H1 (cell line): ENCODE data around the gene KIF1C. TPM values are rescaled to one million over a fixed set of nuclear protein-coding genes. Genes with fewer than 3 reads are reported as not detected.

Source experiments
- CTCF ChIP-seq, 3 experiments: IDR thresholded peaks; 1 replicate in 2 of 3; 2 replicates in 1 of 3; pipeline versions ENCODE4 v1.5.1 to v1.6.1; 2011; ENCODE audit warnings: low read length in 3 of 3, mild to moderate bottlenecking in 3 of 3, inconsistent platforms in 2 of 3, low read depth in 1 of 3, moderate library complexity in 1 of 3; ENCODE audit not compliant: insufficient read depth in 1 of 3; ENCODE audit errors: control extremely low read depth in 1 of 3
- SAP30 ChIP-seq: fragments of 300-600 bp; sonication (generic); IDR thresholded peaks from 2 replicates; pipeline ENCODE4 v1.7.1; 2012; ENCODE audit warnings: low read length, moderate library complexity, mild to moderate bottlenecking, inconsistent platforms; ENCODE audit not compliant: insufficient read depth, insufficient replicate concordance
- SIX5 ChIP-seq: IDR thresholded peaks from 2 replicates; pipeline ENCODE4 v1.6.1; 2011; ENCODE audit warnings: mild to moderate bottlenecking, low read depth, low read length
- SP1 ChIP-seq: IDR thresholded peaks from 2 replicates; pipeline ENCODE4 v1.6.1; 2011; ENCODE audit warnings: low read depth, low read length
- TCF12 ChIP-seq: IDR thresholded peaks from 2 replicates; pipeline ENCODE4 v1.6.1; 2011; ENCODE audit warnings: low read depth, mild to moderate bottlenecking, low read length
- polyA plus RNA-seq, 7 experiments: library from polyadenylated mRNA; depleted of rRNA in 3 of 7; stranded (reverse) in 5 of 7; unstranded in 2 of 7; fragments of >200 nt in 5 of 7; fragments of 200-250 nt in 2 of 7; gene quantifications; 1 replicate in 5 of 7; 2 replicates in 1 of 7; 4 replicates in 1 of 7; pipeline versions ENCODE4 v1.2.1 to v1.2.3, GENCODE V29; 2011 to 2013; ENCODE audit warnings: missing spikeins in 2 of 7, mixed read lengths in 2 of 7
- total RNA-seq: library from RNA; stranded (reverse); fragmentation: NEBNext Ultra II Directional; extraction: Animal tissue kit (Norgen Biotek cat#: 25700); gene quantifications from 2 replicates; pipeline ENCODE4 v1.2.1, GENCODE V29; 2021
- TF ChIP-seq, protein P1 (sequence below): fragments of 300-600 bp; sonication (generic); IDR thresholded peaks from 2 replicates; pipeline ENCODE4 v1.7.1; 2012; ENCODE audit warnings: low read length, moderate library complexity, mild to moderate bottlenecking, inconsistent platforms; ENCODE audit not compliant: insufficient replicate concordance

The KIF1C gene
- total and polyA plus RNA-seq, 2 of the 8 experiments (the other 6 are each of a cell fraction or from before 2014, with no cell fraction given), result 14.3 to 114 TPM

GRCh38 chr17:5027916-5028315 lies 30.2 kb downstream of the KIF1C start (continued):
- TF ChIP-seq, protein P1, sequence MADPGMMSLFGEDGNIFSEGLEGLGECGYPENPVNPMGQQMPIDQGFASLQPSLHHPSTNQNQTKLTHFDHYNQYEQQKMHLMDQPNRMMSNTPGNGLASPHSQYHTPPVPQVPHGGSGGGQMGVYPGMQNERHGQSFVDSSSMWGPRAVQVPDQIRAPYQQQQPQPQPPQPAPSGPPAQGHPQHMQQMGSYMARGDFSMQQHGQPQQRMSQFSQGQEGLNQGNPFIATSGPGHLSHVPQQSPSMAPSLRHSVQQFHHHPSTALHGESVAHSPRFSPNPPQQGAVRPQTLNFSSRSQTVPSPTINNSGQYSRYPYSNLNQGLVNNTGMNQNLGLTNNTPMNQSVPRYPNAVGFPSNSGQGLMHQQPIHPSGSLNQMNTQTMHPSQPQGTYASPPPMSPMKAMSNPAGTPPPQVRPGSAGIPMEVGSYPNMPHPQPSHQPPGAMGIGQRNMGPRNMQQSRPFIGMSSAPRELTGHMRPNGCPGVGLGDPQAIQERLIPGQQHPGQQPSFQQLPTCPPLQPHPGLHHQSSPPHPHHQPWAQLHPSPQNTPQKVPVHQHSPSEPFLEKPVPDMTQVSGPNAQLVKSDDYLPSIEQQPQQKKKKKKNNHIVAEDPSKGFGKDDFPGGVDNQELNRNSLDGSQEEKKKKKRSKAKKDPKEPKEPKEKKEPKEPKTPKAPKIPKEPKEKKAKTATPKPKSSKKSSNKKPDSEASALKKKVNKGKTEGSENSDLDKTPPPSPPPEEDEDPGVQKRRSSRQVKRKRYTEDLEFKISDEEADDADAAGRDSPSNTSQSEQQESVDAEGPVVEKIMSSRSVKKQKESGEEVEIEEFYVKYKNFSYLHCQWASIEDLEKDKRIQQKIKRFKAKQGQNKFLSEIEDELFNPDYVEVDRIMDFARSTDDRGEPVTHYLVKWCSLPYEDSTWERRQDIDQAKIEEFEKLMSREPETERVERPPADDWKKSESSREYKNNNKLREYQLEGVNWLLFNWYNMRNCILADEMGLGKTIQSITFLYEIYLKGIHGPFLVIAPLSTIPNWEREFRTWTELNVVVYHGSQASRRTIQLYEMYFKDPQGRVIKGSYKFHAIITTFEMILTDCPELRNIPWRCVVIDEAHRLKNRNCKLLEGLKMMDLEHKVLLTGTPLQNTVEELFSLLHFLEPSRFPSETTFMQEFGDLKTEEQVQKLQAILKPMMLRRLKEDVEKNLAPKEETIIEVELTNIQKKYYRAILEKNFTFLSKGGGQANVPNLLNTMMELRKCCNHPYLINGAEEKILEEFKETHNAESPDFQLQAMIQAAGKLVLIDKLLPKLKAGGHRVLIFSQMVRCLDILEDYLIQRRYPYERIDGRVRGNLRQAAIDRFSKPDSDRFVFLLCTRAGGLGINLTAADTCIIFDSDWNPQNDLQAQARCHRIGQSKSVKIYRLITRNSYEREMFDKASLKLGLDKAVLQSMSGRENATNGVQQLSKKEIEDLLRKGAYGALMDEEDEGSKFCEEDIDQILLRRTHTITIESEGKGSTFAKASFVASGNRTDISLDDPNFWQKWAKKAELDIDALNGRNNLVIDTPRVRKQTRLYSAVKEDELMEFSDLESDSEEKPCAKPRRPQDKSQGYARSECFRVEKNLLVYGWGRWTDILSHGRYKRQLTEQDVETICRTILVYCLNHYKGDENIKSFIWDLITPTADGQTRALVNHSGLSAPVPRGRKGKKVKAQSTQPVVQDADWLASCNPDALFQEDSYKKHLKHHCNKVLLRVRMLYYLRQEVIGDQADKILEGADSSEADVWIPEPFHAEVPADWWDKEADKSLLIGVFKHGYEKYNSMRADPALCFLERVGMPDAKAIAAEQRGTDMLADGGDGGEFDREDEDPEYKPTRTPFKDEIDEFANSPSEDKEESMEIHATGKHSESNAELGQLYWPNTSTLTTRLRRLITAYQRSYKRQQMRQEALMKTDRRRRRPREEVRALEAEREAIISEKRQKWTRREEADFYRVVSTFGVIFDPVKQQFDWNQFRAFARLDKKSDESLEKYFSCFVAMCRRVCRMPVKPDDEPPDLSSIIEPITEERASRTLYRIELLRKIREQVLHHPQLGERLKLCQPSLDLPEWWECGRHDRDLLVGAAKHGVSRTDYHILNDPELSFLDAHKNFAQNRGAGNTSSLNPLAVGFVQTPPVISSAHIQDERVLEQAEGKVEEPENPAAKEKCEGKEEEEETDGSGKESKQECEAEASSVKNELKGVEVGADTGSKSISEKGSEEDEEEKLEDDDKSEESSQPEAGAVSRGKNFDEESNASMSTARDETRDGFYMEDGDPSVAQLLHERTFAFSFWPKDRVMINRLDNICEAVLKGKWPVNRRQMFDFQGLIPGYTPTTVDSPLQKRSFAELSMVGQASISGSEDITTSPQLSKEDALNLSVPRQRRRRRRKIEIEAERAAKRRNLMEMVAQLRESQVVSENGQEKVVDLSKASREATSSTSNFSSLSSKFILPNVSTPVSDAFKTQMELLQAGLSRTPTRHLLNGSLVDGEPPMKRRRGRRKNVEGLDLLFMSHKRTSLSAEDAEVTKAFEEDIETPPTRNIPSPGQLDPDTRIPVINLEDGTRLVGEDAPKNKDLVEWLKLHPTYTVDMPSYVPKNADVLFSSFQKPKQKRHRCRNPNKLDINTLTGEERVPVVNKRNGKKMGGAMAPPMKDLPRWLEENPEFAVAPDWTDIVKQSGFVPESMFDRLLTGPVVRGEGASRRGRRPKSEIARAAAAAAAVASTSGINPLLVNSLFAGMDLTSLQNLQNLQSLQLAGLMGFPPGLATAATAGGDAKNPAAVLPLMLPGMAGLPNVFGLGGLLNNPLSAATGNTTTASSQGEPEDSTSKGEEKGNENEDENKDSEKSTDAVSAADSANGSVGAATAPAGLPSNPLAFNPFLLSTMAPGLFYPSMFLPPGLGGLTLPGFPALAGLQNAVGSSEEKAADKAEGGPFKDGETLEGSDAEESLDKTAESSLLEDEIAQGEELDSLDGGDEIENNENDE, result no peak
- TF ChIP-seq CTCF (IDR thresholded peaks at IDR 0.05; ENCODE audit: control extremely low read depth in 1 of 3, insufficient read depth in 1 of 3, low read depth in 1 of 3, low read length in 3 of 3) (no peak), TCF12 (no peak), SP1 (no peak), SAP30 (no peak), SIX5 (no peak)
